ENCODE results near the gene UCKL1.
"Not testable (repeated sequence)": the region's sequence is repeated elsewhere in the genome, so short reads cannot be mapped to it uniquely, and the experiment has no call there.

Gene UCKL1

DNA sequence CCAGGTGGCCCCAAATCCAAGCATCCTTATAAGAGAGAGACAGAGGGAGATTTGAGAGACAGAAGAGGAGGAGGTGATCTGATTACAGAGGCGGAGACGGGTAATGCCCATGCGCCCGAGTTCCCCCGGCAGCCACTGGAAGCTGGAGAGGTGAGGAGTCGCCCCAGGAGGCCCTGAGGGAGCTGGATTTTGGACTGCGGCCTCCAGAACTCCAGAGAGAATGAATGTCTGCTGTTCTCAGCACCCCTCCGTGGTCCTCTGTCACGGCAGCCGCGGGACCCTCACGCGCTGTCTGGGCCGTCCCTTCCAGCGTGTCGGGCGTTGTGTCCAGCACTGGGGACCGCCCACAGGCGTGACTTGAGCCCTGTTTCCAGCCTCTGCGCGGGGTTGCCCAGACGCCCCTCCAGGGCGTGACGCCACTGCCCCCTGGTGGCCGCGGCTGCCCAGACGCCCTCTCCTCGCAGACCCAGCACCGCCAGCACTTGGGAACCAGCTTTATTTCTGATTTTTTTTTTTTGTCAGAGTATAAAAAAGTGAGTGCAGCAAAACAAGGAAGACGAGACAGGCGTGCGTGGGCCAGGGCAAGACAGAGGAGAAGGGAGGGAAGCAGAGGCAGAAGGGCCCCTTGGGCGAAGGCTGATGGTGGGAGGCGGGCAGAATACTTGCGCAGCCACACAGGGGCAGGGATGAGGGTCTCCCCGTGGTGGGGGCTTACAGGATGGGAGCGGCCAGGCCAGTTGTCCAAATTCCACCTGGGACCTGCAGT lies 17.6 kb upstream of the UCKL1 start:
- TF ChIP-seq EZH2 (optimal IDR thresholded peaks at IDR 0.05; ENCODE audit: low read depth, low read length): no peak
- no peak for TF ChIP-seq EZH2phosphoT487 (IDR thresholded peaks at IDR 0.05; ENCODE audit: low read length)
- TF ChIP-seq, protein P1, sequence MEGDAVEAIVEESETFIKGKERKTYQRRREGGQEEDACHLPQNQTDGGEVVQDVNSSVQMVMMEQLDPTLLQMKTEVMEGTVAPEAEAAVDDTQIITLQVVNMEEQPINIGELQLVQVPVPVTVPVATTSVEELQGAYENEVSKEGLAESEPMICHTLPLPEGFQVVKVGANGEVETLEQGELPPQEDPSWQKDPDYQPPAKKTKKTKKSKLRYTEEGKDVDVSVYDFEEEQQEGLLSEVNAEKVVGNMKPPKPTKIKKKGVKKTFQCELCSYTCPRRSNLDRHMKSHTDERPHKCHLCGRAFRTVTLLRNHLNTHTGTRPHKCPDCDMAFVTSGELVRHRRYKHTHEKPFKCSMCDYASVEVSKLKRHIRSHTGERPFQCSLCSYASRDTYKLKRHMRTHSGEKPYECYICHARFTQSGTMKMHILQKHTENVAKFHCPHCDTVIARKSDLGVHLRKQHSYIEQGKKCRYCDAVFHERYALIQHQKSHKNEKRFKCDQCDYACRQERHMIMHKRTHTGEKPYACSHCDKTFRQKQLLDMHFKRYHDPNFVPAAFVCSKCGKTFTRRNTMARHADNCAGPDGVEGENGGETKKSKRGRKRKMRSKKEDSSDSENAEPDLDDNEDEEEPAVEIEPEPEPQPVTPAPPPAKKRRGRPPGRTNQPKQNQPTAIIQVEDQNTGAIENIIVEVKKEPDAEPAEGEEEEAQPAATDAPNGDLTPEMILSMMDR (IDR thresholded peaks at IDR 0.05; ENCODE audit: low read length): peak; percentile 97
- Histone ChIP-seq H4K20me1 (ENCODE audit: insufficient read depth, low read length) (no peaks in the 10 kb centered on the region), H2AFZ (ENCODE audit: low read length) (peak overlapping the region; percentile 69; the same call in 1 of the 2 replicates), H3K9ac (ENCODE audit: low read length) (peak overlapping the region; percentile 22; the same call in 1 of the 2 replicates), H3F3A (ENCODE audit: insufficient read depth, low read length) (peaks cover 1% of the 10 kb centered on the region; the same call in 1 of the 2 replicates), H3K27me3 (replicated peaks; ENCODE audit: insufficient read depth, low read length) (peaks cover 5% of the 10 kb centered on the region; the same call in 1 of the 2 replicates), H3K9me2 (replicated peaks; ENCODE audit: insufficient read depth, low read length) (no peaks in the 10 kb centered on the region), H3K79me2 (ENCODE audit: low read length) (peaks cover 4% of the 10 kb centered on the region), H3K4me2 (ENCODE audit: low read depth, low read length) (peak overlapping the region; percentile 93), H3K4me1 (ENCODE audit: low read length) (peaks cover 5% of the 10 kb centered on the region), H3K4me3 (ENCODE audit: low read length) (peak overlapping the region; percentile 48), H3K36me3 (replicated peaks; ENCODE audit: insufficient read depth, low read length) (no peaks in the 10 kb centered on the region), H3K9me3 (replicated peaks; ENCODE audit: insufficient read depth, low read length) (no peaks in the 10 kb centered on the region), H3K27ac (ENCODE audit: low read length) (no peak overlapping the region)
- peak; percentile 85 for DNase-seq

DNA sequence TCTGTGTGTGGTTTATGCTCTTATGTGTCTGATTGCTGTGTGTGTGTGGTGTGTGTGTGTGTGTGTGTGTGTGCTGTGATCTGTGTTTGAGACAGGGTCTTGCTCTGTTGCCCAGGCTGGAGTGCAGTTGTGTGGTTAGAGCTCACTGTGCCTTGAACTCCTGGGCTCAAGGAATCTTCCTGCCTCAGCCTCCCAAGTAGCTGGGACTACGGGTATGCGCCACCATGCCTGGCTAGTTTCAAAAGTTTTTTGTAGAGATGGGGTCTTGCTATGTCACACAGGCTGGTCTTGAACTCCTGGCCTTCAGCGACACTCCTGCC lies 16.9 kb upstream of the UCKL1 start:
- Histone ChIP-seq H3K9ac (ENCODE audit: low read length) (no peak overlapping the region), H2AFZ (ENCODE audit: low read length) (no peak overlapping the region), H3K27ac (ENCODE audit: low read length) (no peak overlapping the region), H4K20me1 (ENCODE audit: insufficient read depth, low read length) (no peaks in the 10 kb centered on the region), H3K4me2 (ENCODE audit: low read depth, low read length) (peak overlapping the region; percentile 93; the same call in 1 of the 2 replicates), H3K9me2 (replicated peaks; ENCODE audit: insufficient read depth, low read length) (no peaks in the 10 kb centered on the region), H3K36me3 (replicated peaks; ENCODE audit: insufficient read depth, low read length) (no peaks in the 10 kb centered on the region), H3K9me3 (replicated peaks; ENCODE audit: insufficient read depth, low read length) (no peaks in the 10 kb centered on the region), H3K4me1 (ENCODE audit: low read length) (peaks cover 9% of the 10 kb centered on the region), H3K4me3 (ENCODE audit: low read length) (no peak overlapping the region), H3F3A (ENCODE audit: insufficient read depth, low read length) (no peaks in the 10 kb centered on the region; the same call in 1 of the 2 replicates), H3K27me3 (replicated peaks; ENCODE audit: insufficient read depth, low read length) (peaks cover 5% of the 10 kb centered on the region; the same call in 1 of the 2 replicates), H3K79me2 (ENCODE audit: low read length) (peaks cover 8% of the 10 kb centered on the region)
- TF ChIP-seq EZH2 (optimal IDR thresholded peaks at IDR 0.05; ENCODE audit: low read depth, low read length): no peak
- TF ChIP-seq EZH2phosphoT487 (IDR thresholded peaks at IDR 0.05; ENCODE audit: low read length): no peak
- TF ChIP-seq, protein P1 (IDR thresholded peaks at IDR 0.05; ENCODE audit: low read length): no peak
- no peak for DNase-seq

DNA sequence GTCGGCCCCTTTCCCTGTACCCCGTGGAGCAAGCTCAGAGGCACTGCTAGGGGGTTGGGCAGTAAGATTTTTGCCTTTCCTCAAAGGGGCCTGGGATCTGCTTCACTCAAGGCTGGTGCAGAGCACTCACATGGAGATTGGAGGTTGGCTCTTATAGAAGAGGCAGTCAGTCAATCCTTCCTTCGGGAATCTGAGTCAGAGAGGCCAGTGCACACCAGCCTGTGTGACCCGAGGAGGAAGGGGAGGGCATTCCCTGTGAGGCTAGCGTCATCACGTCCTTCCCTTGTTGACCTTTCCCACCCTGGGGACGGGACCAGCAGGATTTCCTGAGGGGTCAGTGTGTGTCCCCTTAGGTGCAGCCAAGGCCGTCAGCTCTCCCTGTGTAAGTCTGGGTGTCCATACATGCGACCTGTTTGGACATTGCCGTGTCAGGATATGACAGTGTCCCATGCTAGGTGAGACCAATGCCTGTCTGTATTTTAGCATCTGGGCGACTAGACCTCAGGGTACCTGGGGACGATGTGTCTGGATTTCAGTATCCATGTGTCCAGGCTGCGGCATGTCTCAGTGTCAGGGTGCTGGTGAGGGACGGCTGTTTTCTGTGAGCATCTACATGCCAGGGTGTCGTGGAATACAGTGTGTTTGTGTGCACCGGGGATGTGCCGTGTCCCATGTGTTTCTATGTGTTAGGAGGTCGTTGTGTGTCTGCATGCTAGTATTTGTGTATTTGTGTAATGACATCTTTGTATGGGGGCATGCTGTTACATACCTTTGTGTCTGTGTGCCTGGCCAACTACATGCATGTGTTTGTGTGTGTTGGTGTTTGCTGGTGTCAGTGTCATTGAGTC lies 16.3 kb upstream of the UCKL1 start:
- no peaks in the 10 kb centered on the region for H3K9me2 ChIP-seq (replicated peaks; ENCODE audit: insufficient read depth, low read length)
- no peaks in the 10 kb centered on the region for H4K20me1 ChIP-seq (ENCODE audit: insufficient read depth, low read length)
- peaks cover 5% of the 10 kb centered on the region; the same call in 1 of the 2 replicates for H3K27me3 ChIP-seq (replicated peaks; ENCODE audit: insufficient read depth, low read length)
- H3K4me3 ChIP-seq (ENCODE audit: low read length): no peak overlapping the region
- no peak overlapping the region for H3K9ac ChIP-seq (ENCODE audit: low read length)
- peaks cover 8% of the 10 kb centered on the region for H3K79me2 ChIP-seq (ENCODE audit: low read length)
- H2AFZ ChIP-seq (ENCODE audit: low read length): no peak overlapping the region
- TF ChIP-seq, protein P1 (IDR thresholded peaks at IDR 0.05; ENCODE audit: low read length): no peak
- TF ChIP-seq EZH2phosphoT487 (IDR thresholded peaks at IDR 0.05; ENCODE audit: low read length) (no peak), EZH2 (optimal IDR thresholded peaks at IDR 0.05; ENCODE audit: low read depth, low read length) (no peak)
- DNase-seq: no peak
- no peaks in the 10 kb centered on the region for H3K36me3 ChIP-seq (replicated peaks; ENCODE audit: insufficient read depth, low read length)
- H3F3A ChIP-seq (ENCODE audit: insufficient read depth, low read length): no peaks in the 10 kb centered on the region; the same call in 1 of the 2 replicates
- H3K27ac ChIP-seq (ENCODE audit: low read length): no peak overlapping the region
- H3K4me2 ChIP-seq (ENCODE audit: low read depth, low read length): no peak overlapping the region
- H3K4me1 ChIP-seq (ENCODE audit: low read length): peaks cover 9% of the 10 kb centered on the region
- no peaks in the 10 kb centered on the region for H3K9me3 ChIP-seq (replicated peaks; ENCODE audit: insufficient read depth, low read length)

DNA sequence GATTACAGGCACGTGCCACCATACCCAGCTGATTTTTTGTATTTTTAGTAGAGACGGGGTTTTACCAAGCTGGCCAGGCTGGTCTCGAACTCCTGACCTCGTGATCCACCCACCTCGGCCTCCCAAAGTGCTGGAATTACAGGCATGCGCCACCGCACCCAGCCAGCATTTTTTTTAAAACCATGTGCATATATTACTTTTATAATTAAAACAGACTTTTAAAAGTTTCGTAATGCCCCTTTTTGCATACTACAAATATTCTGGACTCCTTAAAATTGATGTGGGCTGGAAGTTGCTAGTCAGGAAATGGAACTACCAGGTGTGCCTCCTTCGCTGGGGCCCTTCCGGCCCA lies 15.7 kb upstream of the UCKL1 start:
- H3K9me2 ChIP-seq (replicated peaks; ENCODE audit: insufficient read depth, low read length); H3F3A ChIP-seq (ENCODE audit: insufficient read depth, low read length); H3K4me1 ChIP-seq (ENCODE audit: low read length); H4K20me1 ChIP-seq (ENCODE audit: insufficient read depth, low read length); H3K4me3 ChIP-seq (ENCODE audit: low read length); H3K9me3 ChIP-seq (replicated peaks; ENCODE audit: insufficient read depth, low read length); H3K4me2 ChIP-seq (ENCODE audit: low read depth, low read length); H3K9ac ChIP-seq (ENCODE audit: low read length); H3K36me3 ChIP-seq (replicated peaks; ENCODE audit: insufficient read depth, low read length); H3K27ac ChIP-seq (ENCODE audit: low read length); H3K27me3 ChIP-seq (replicated peaks; ENCODE audit: insufficient read depth, low read length); DNase-seq; H3K79me2 ChIP-seq (ENCODE audit: low read length); H2AFZ ChIP-seq (ENCODE audit: low read length): not testable (repeated sequence)
